HG02588 (cell line): ENCODE results near the gene RNFT2.
A peak's percentile ranks its signal among the peaks of the same experiment; 100 is the strongest.

Source experiments
- ATAC-seq: cut with Tn5 transposase; IDR thresholded peaks from one replicate; pipeline ENCODE4 v1.9.1; 2021; ENCODE audit warnings: mild to moderate bottlenecking, moderate library complexity; ENCODE audit not compliant: unreplicated experiment

The RNFT2 gene

GRCh38 chr12:116874324-116874995, 136.3 kb downstream of the RNFT2 start:
- ATAC-seq: no peak

GRCh38 chr12:116876151-116876869, 138.2 kb downstream of the RNFT2 start:
- no peak for ATAC-seq

GRCh38 chr12:116878567-116879508, 140.7 kb downstream of the RNFT2 start:
- no peak for ATAC-seq

- ATAC-seq: no peak
Observed at GRCh38 chr12:116879509-116880212, 141.5 kb downstream of the RNFT2 start.

GRCh38 chr12:116880213-116880816, 142.2 kb downstream of the RNFT2 start:
- no peak for ATAC-seq

- ATAC-seq: peak; percentile 66
Observed at GRCh38 chr12:116880817-116881324, 142.8 kb downstream of the RNFT2 start.

GRCh38 chr12:116881325-116881876, 143.3 kb downstream of the RNFT2 start, which contains the start of gene HRK:
TSS of gene HRK (minus strand) at chr12:116881441. CDS start at chr12:116881307, 134 bp downstream.
- ATAC-seq: peak; percentile 26

- no peak for ATAC-seq
Observed at GRCh38 chr12:116881877-116882507, 143.9 kb downstream of the RNFT2 start.

- ATAC-seq: no peak
Observed at GRCh38 chr12:116882742-116883141, 144.6 kb downstream of the RNFT2 start.

- no peak for ATAC-seq
Observed at GRCh38 chr12:116884871-116885270, 146.8 kb downstream of the RNFT2 start.

- ATAC-seq: no peak
Observed at GRCh38 chr12:116885491-116885890, 147.4 kb downstream of the RNFT2 start.

GRCh38 chr12:116887244-116887643, 149.1 kb downstream of the RNFT2 start:
- ATAC-seq: no peak

GRCh38 chr12:116887897-116888296, 149.8 kb downstream of the RNFT2 start:
- ATAC-seq: no peak

GRCh38 chr12:116890330-116890729, 152.2 kb downstream of the RNFT2 start:
- no peak for ATAC-seq

GRCh38 chr12:116891019-116891418, 152.9 kb downstream of the RNFT2 start:
- ATAC-seq: no peak

- no peak for ATAC-seq
Observed at GRCh38 chr12:116892349-116893140, 154.4 kb downstream of the RNFT2 start.

- ATAC-seq: no peak
Observed at GRCh38 chr12:116894913-116895312, 156.8 kb downstream of the RNFT2 start.

GRCh38 chr12:116896411-116896924, 158.4 kb downstream of the RNFT2 start:
- no peak for ATAC-seq
